PC-3 (cell line): Measurements from ENCODE around the gene ANKFN1. TPM values are rescaled to one million over a fixed set of nuclear protein-coding genes. Genes with fewer than 3 reads are reported as not detected.

ENCODE experiments used
- ATAC-seq: fragments of 200-7000 bp; cut with Tn5 transposase; 2 replicates; pipeline ENCODE4 v1.9.1; 2020; ENCODE audit warnings: mild to moderate bottlenecking, moderate library complexity
- BruUV-seq: library from RNA; stranded (reverse); fragments of 400-500 nt; replicated peaks from 2 replicates; lab custom pipeline; 2021; lab: Mats Ljungman, UMichigan
- CTCF ChIA-PET: fragments of 300-600 bp; sonication (Branson Sonifier 250); formaldehyde crosslinking; loops from one replicate; lab custom pipeline; 2022; ENCODE audit warnings: antibody characterized with exemption; lab: Charles Lee
- POLR2A ChIA-PET: fragments of 300-600 bp; sonication (Branson Sonifier 250); formaldehyde crosslinking; loops from one replicate; lab custom pipeline; 2022; ENCODE audit warnings: antibody characterized with exemption; ENCODE audit not compliant: unreplicated experiment; lab: Charles Lee
- DNase-seq: peaks from one replicate; pipeline ENCODE4 v3.0.0-alpha.2; 2015
- H2AFZ ChIP-seq: fragments of 300-600 bp; sonication (generic); 2 replicates; pipeline ENCODE4 v1.6.0; 2016; ENCODE audit warnings: antibody characterized with exemption, low read length
- H3F3A ChIP-seq: fragments of 300-600 bp; sonication (generic); one replicate; pipeline ENCODE4 v1.6.0; 2017; ENCODE audit warnings: antibody characterized with exemption, low read length, control low read depth, mild to moderate bottlenecking; ENCODE audit not compliant: unreplicated experiment
- H3K27ac ChIP-seq: fragments of 300-600 bp; sonication (generic); 2 replicates; pipeline ENCODE4 v1.5.1; 2016; ENCODE audit warnings: mild to moderate bottlenecking, low read length
- H3K27me3 ChIP-seq: fragments of 300-600 bp; sonication (generic); 2 replicates; pipeline ENCODE4 v1.6.1; 2016; ENCODE audit warnings: low read length, mixed read lengths
- H3K36me3 ChIP-seq: fragments of 300-600 bp; sonication (generic); 2 replicates; pipeline ENCODE4 v1.6.1; 2016; ENCODE audit warnings: low read depth, mixed run types, low read length, mixed read lengths
- H3K4me1 ChIP-seq: fragments of 300-600 bp; sonication (generic); 2 replicates; pipeline ENCODE4 v1.5.1; 2016; ENCODE audit warnings: low read length; ENCODE audit not compliant: insufficient read depth
- H3K4me2 ChIP-seq: fragments of 300-600 bp; sonication (generic); 2 replicates; pipeline ENCODE4 v1.6.0; 2016; ENCODE audit warnings: low read length
- H3K4me3 ChIP-seq: fragments of 300-600 bp; sonication (generic); 2 replicates; pipeline ENCODE4 v1.5.1; 2016; ENCODE audit warnings: mild to moderate bottlenecking, low read length, mixed read lengths
- H3K79me2 ChIP-seq: fragments of 300-600 bp; sonication (generic); 2 replicates; pipeline ENCODE4 v1.6.1; 2017; ENCODE audit warnings: low read length, mixed read lengths
- H3K9ac ChIP-seq: fragments of 300-600 bp; sonication (generic); 2 replicates; pipeline ENCODE4 v1.6.0; 2016; ENCODE audit warnings: mild to moderate bottlenecking, low read length
- H3K9me2 ChIP-seq: fragments of 300-600 bp; sonication (generic); replicated peaks from 2 replicates; pipeline ENCODE4 v1.6.1; 2016; ENCODE audit warnings: mixed run types, low read length, mixed read lengths
- H3K9me3 ChIP-seq: fragments of 300-600 bp; sonication (generic); 2 replicates; pipeline ENCODE4 v1.6.1; 2016; ENCODE audit warnings: low read length, mixed read lengths
- H4K20me1 ChIP-seq: fragments of 300-600 bp; sonication (generic); 2 replicates; pipeline ENCODE4 v1.6.1; 2016; ENCODE audit warnings: low read length, mixed read lengths
- CTCF ChIP-seq: fragments of 300-600 bp; sonication (generic); conservative IDR thresholded peaks from 2 replicates; pipeline ENCODE4 v1.5.1; 2017; ENCODE audit warnings: antibody characterized with exemption, low read depth, mild to moderate bottlenecking, low read length
- EZH2 ChIP-seq: fragments of 300-600 bp; sonication (generic); IDR thresholded peaks from one replicate; pipeline ENCODE4 v1.6.1; 2017; ENCODE audit warnings: antibody characterized with exemption, mild to moderate bottlenecking, low read length; ENCODE audit not compliant: unreplicated experiment
- EZH2phosphoT487 ChIP-seq: fragments of 300-600 bp; sonication (generic); IDR thresholded peaks from 2 replicates; pipeline ENCODE4 v1.6.1; 2018; ENCODE audit warnings: mild to moderate bottlenecking, antibody characterized with exemption, low read length, borderline replicate concordance
- intact Hi-C: fragments of 100-400 bp; cut with micrococcal nuclease; formaldehyde crosslinking; loops from 2 replicates; pipeline ENCODE4 v1.9.0; 2023
- total RNA-seq: library from RNA; depleted of rRNA; stranded (reverse); fragments of >200 nt; gene quantifications from 2 replicates; pipeline ENCODE4 v1.2.3, GENCODE V29; 2014

ANKFN1 gene
- total RNA-seq, 1 experiment from 2014 or later = not detected

DNA sequence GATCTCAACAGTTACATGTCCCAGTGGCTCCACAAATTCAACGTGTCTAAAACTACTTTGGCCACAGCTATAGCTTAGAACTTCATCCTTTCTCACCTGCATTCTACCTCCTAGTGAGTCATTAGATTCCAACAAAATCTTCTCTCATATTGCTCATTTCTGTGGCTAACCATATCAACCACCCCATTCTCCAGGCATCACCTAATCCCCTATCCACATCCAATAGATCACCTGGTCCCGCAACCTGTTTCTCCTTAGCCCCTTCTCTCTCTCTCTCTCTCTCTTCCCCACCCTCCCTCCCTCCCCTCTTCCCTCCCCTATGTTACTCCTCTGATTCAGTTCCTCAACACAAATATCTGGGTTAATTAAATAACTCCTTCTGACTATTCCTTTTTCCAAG lies 64.6 kb downstream of the ANKFN1 start:
- Histone ChIP-seq H3K9me3 (no peaks in the 10 kb centered on the region), H3K79me2 (no peaks in the 10 kb centered on the region), H3K27ac (no peak overlapping the region), H3K4me2 (no peak overlapping the region), H3K4me3 (no peak overlapping the region), H3K27me3 (peaks cover 28% of the 10 kb centered on the region; the same call in 1 of the 2 replicates), H3K9ac (no peak overlapping the region), H4K20me1 (no peaks in the 10 kb centered on the region), H3K9me2 (no peaks in the 10 kb centered on the region), H2AFZ (no peak overlapping the region), H3F3A (no peaks in the 10 kb centered on the region), H3K4me1 (no peaks in the 10 kb centered on the region), H3K36me3 (no peaks in the 10 kb centered on the region)
- ATAC-seq = no peak
- no peak for DNase-seq
- TF ChIP-seq EZH2 (no peak), CTCF (no peak), EZH2phosphoT487 (no peak)
- CTCF ChIA-PET = no interaction called here
- POLR2A ChIA-PET = no interaction called here
- intact Hi-C loops = no loop called here
- no TSS peak for BruUV-seq

DNA sequence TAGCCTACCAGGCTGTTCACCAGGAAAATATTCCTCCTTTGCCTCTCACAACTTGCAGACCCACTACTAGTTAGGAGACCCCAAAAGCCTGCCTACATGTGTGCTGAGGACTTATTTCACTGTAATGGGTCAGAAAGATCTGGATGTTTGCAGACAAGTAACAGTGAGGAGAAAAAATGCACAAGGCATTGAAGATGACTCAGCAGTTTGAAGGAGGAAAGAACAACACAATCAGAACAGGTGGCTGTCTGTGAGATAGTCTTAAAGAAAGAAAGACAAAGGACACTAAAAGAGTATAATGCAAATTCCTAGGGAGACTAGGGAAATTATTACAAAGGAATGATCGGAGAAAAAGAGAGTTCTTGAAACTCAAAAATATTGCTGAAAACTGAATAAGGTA lies 69.0 kb downstream of the ANKFN1 start:
- Histone ChIP-seq H3K9ac (no peak overlapping the region), H4K20me1 (no peaks in the 10 kb centered on the region), H3K79me2 (no peaks in the 10 kb centered on the region), H3K9me3 (0 out of 2 replicates have a peak, but pooled peaks cover 4% of the 10 kb centered on the region), H3K9me2 (no peaks in the 10 kb centered on the region), H3K4me2 (no peak overlapping the region), H3K4me3 (no peak overlapping the region), H3K36me3 (no peaks in the 10 kb centered on the region), H3F3A (no peaks in the 10 kb centered on the region), H3K27ac (no peak overlapping the region), H3K27me3 (no peaks in the 10 kb centered on the region), H2AFZ (no peak overlapping the region), H3K4me1 (no peaks in the 10 kb centered on the region)
- CTCF ChIA-PET = no interaction called here
- TF ChIP-seq CTCF (no peak), EZH2 (no peak), EZH2phosphoT487 (no peak)
- ATAC-seq (no peak), DNase-seq (no peak)
- intact Hi-C loops = no loop called here
- no TSS peak for BruUV-seq
- POLR2A ChIA-PET = no interaction called here

GRCh38 chr17:56230660-56231059 lies 77.4 kb downstream of the ANKFN1 start:
- Histone ChIP-seq H4K20me1 (no peaks in the 10 kb centered on the region), H3K9ac (no peak overlapping the region), H3K27ac (no peak overlapping the region), H3K9me2 (no peaks in the 10 kb centered on the region), H3K4me1 (no peaks in the 10 kb centered on the region), H3K4me3 (no peak overlapping the region), H3K36me3 (no peaks in the 10 kb centered on the region), H2AFZ (no peak overlapping the region), H3F3A (no peaks in the 10 kb centered on the region), H3K79me2 (no peaks in the 10 kb centered on the region), H3K4me2 (no peak overlapping the region), H3K27me3 (peaks cover 26% of the 10 kb centered on the region; the same call in 1 of the 2 replicates), H3K9me3 (no peaks in the 10 kb centered on the region)
- ChIA-PET CTCF (no interaction called here), POLR2A (no interaction called here)
- TF ChIP-seq CTCF (no peak), EZH2phosphoT487 (no peak), EZH2 (no peak)
- intact Hi-C loops = no loop called here
- DNase-seq = no peak
- no peak for ATAC-seq
- no TSS peak for BruUV-seq
